ENCODE data around the gene NMRAL1. TPM values are rescaled to one million over a fixed set of nuclear protein-coding genes. Genes with fewer than 3 reads are reported as not detected.
A peak's percentile ranks its signal among the peaks of the same experiment; 100 is the strongest.

NMRAL1 gene
- total RNA-seq, 1 experiment from 2014 or later: 48.2 TPM

DNA sequence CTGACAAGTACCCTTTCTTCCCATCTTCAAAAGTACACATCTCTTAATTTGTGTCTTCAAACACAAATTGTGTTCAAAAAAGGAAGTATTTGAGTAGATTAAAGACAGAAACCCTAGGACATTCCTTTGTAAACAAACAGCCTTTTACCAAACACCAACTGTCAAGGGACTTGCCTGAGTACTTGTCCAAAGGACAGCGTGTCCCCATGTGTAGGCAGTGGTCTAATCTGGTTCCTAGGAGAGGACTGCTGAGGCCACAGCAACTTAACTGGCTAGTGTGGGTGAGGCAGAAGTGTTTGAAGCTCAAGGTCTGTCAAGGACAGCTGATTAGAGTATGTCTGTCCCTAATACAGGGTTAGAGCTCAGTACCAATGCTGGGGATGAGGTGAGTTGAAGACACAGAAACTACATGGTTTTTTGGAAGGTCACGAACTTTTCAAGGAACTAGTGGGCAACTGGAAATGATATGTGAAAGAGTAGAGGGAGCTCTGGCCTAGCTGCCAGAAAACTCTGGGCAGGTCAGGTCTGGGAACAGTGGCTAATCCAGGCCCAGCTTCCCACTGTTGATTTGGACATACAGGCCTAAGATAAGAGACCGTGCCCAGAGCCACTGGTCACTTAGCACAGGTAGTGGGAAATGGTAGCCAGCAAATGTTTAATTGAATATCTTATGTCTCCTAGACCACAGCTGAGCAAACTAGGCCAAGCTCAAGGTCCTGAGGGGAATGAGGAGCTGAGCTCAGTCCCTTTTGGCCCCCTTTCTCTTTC, 11.9 kb upstream of the NMRAL1 start:
- H3K9me3 ChIP-seq (ENCODE audit: low read length): no peaks in the 10 kb centered on the region
- peaks cover 70% of the 10 kb centered on the region for H3K79me2 ChIP-seq (ENCODE audit: low read length)
- no peak overlapping the region for H3K4me2 ChIP-seq (ENCODE audit: low read depth, low read length, poor library complexity, severe bottlenecking)
- no peak overlapping the region for H3K27ac ChIP-seq (ENCODE audit: low read length)
- no peak overlapping the region for H3K9ac ChIP-seq (ENCODE audit: low read length)
- H4K20me1 ChIP-seq (ENCODE audit: insufficient read depth, low read depth, low read length): no peaks in the 10 kb centered on the region
- no peak overlapping the region for H3K4me3 ChIP-seq (ENCODE audit: low read length)
- H3K9me2 ChIP-seq (replicated peaks; ENCODE audit: insufficient read depth, low read length): no peaks in the 10 kb centered on the region
- no peaks in the 10 kb centered on the region for H3K4me1 ChIP-seq (ENCODE audit: low read length)
- H2AFZ ChIP-seq (ENCODE audit: low read length): no peak overlapping the region
- peaks cover 4% of the 10 kb centered on the region; the same call in 1 of the 2 replicates for H3K36me3 ChIP-seq (ENCODE audit: insufficient read depth, low read length)
- no peak for DNase-seq
- no peaks in the 10 kb centered on the region for H3K27me3 ChIP-seq (ENCODE audit: low read length)

DNA sequence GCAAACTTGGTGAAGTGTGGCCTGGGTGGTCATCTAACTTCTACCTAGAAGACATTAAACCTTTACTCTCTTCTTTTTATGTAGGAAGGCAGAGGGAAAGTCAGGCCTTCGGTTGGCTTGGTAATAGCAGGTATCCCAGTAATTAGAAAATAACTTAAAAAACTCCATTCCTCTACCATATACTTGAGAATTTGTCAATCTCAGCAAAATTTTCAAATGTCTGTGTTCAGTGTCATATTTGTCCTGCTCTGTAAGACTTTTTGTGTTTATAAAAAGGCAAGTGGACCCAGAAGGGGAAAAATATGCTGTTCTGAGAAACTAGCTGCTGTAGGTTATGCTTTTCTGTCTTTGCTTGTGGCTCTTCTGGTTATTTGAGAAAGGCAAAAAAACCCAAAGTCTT, 7.5 kb upstream of the NMRAL1 start:
- Histone ChIP-seq H3K9ac (ENCODE audit: low read length) (no peak overlapping the region), H3K27me3 (ENCODE audit: low read length) (no peaks in the 10 kb centered on the region), H3K4me2 (ENCODE audit: low read depth, low read length, poor library complexity, severe bottlenecking) (no peak overlapping the region), H3K79me2 (ENCODE audit: low read length) (peaks cover 72% of the 10 kb centered on the region), H2AFZ (ENCODE audit: low read length) (no peak overlapping the region), H3K9me2 (replicated peaks; ENCODE audit: insufficient read depth, low read length) (no peaks in the 10 kb centered on the region), H3K4me3 (ENCODE audit: low read length) (no peak overlapping the region), H3K27ac (ENCODE audit: low read length) (no peak overlapping the region), H4K20me1 (ENCODE audit: insufficient read depth, low read depth, low read length) (no peaks in the 10 kb centered on the region), H3K36me3 (ENCODE audit: insufficient read depth, low read length) (peaks cover 4% of the 10 kb centered on the region; the same call in 1 of the 2 replicates), H3K4me1 (ENCODE audit: low read length) (peaks cover 10% of the 10 kb centered on the region), H3K9me3 (ENCODE audit: low read length) (no peaks in the 10 kb centered on the region)
- no peak for DNase-seq

GRCh38 chr16:4481526-4481925, 7.1 kb upstream of the NMRAL1 start:
- H3K36me3 ChIP-seq (ENCODE audit: insufficient read depth, low read length): peaks cover 4% of the 10 kb centered on the region; the same call in 1 of the 2 replicates
- no peak overlapping the region for H3K4me3 ChIP-seq (ENCODE audit: low read length)
- H3K27me3 ChIP-seq (ENCODE audit: low read length): no peaks in the 10 kb centered on the region
- H4K20me1 ChIP-seq (ENCODE audit: insufficient read depth, low read depth, low read length): no peaks in the 10 kb centered on the region
- no peak overlapping the region for H3K4me2 ChIP-seq (ENCODE audit: low read depth, low read length, poor library complexity, severe bottlenecking)
- H3K27ac ChIP-seq (ENCODE audit: low read length): no peak overlapping the region
- H3K79me2 ChIP-seq (ENCODE audit: low read length): peaks cover 72% of the 10 kb centered on the region
- H3K9me3 ChIP-seq (ENCODE audit: low read length): no peaks in the 10 kb centered on the region
- H3K9me2 ChIP-seq (replicated peaks; ENCODE audit: insufficient read depth, low read length): no peaks in the 10 kb centered on the region
- no peak overlapping the region for H3K9ac ChIP-seq (ENCODE audit: low read length)
- H3K4me1 ChIP-seq (ENCODE audit: low read length): peaks cover 10% of the 10 kb centered on the region
- H2AFZ ChIP-seq (ENCODE audit: low read length): no peak overlapping the region
- no peak for DNase-seq

- Histone ChIP-seq H3K79me2 (ENCODE audit: low read length) (peaks cover 75% of the 10 kb centered on the region), H3K4me3 (ENCODE audit: low read length) (peak overlapping the region; percentile 100), H3K9me3 (ENCODE audit: low read length) (no peaks in the 10 kb centered on the region), H3K9me2 (replicated peaks; ENCODE audit: insufficient read depth, low read length) (no peaks in the 10 kb centered on the region), H3K36me3 (ENCODE audit: insufficient read depth, low read length) (no peaks in the 10 kb centered on the region), H3K27ac (ENCODE audit: low read length) (no peak overlapping the region), H2AFZ (ENCODE audit: low read length) (no peak overlapping the region), H3K4me2 (ENCODE audit: low read depth, low read length, poor library complexity, severe bottlenecking) (peak overlapping the region; percentile 100), H3K27me3 (ENCODE audit: low read length) (no peaks in the 10 kb centered on the region), H3K4me1 (ENCODE audit: low read length) (peaks cover 34% of the 10 kb centered on the region), H4K20me1 (ENCODE audit: insufficient read depth, low read depth, low read length) (no peaks in the 10 kb centered on the region; the same call in 1 of the 2 replicates), H3K9ac (ENCODE audit: low read length) (peak overlapping the region; percentile 86)
- no peak for DNase-seq
These were observed 3.5 kb upstream of the NMRAL1 start for GRCh38 chr16:4477966-4478365.

GRCh38 chr16:4475880-4476788, 1.7 kb upstream of the NMRAL1 start, which contains the start of gene HMOX2:
TSS of gene HMOX2 (plus strand) at chr16:4476398. CDS start at chr16:4505525, 29,127 bp downstream.
- H3K27me3 ChIP-seq (ENCODE audit: low read length): no peaks in the 10 kb centered on the region
- peaks cover 64% of the 10 kb centered on the region for H3K79me2 ChIP-seq (ENCODE audit: low read length)
- H3K9me2 ChIP-seq (replicated peaks; ENCODE audit: insufficient read depth, low read length): no peaks in the 10 kb centered on the region
- H3K9ac ChIP-seq (ENCODE audit: low read length): peak within 1 kb of the TSS; percentile 86
- no peak within 1 kb of the TSS; the same call in 1 of the 2 replicates for H2AFZ ChIP-seq (ENCODE audit: low read length)
- no peaks in the 10 kb centered on the region for H3K9me3 ChIP-seq (ENCODE audit: low read length)
- H3K4me1 ChIP-seq (ENCODE audit: low read length): peaks cover 39% of the 10 kb centered on the region
- H3K4me2 ChIP-seq (ENCODE audit: low read depth, low read length, poor library complexity, severe bottlenecking): peak within 1 kb of the TSS; percentile 100
- DNase-seq: peak; percentile 98
- no peaks in the 10 kb centered on the region; the same call in 1 of the 2 replicates for H4K20me1 ChIP-seq (ENCODE audit: insufficient read depth, low read depth, low read length)
- peak within 1 kb of the TSS; percentile 89 for H3K27ac ChIP-seq (ENCODE audit: low read length)
- H3K4me3 ChIP-seq (ENCODE audit: low read length): peak within 1 kb of the TSS; percentile 100
- H3K36me3 ChIP-seq (ENCODE audit: insufficient read depth, low read length): no peaks in the 10 kb centered on the region

DNA sequence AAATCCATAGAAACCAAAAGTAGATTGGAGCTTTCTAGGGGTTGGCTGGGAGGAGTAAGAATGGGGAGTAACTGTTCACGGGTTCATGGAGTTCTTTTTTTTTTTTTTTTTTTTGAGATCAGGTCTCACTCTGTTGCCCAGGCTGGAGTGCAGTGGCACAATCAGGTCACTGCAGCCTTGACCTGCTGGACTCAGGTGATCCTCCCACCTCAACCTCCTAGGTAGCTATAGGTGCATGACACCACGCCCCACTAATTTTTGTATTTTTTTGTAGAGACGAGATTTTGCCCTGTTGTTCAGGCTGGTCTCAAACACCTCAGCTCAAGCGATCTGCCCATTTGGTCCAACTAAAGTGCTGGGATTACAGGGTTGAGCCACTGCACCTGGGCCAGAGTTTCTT, 1.5 kb downstream of the NMRAL1 start:
- Histone ChIP-seq H3K9ac (ENCODE audit: low read length) (peak overlapping the region; percentile 86; the same call in 1 of the 2 replicates), H3K27me3 (ENCODE audit: low read length) (no peaks in the 10 kb centered on the region), H3K9me3 (ENCODE audit: low read length) (no peaks in the 10 kb centered on the region), H3K4me2 (ENCODE audit: low read depth, low read length, poor library complexity, severe bottlenecking) (peak overlapping the region; percentile 100), H3K36me3 (ENCODE audit: insufficient read depth, low read length) (no peaks in the 10 kb centered on the region), H4K20me1 (ENCODE audit: insufficient read depth, low read depth, low read length) (no peaks in the 10 kb centered on the region; the same call in 1 of the 2 replicates), H3K27ac (ENCODE audit: low read length) (peak overlapping the region; percentile 89), H2AFZ (ENCODE audit: low read length) (no peak overlapping the region), H3K9me2 (replicated peaks; ENCODE audit: insufficient read depth, low read length) (no peaks in the 10 kb centered on the region), H3K4me1 (ENCODE audit: low read length) (peaks cover 35% of the 10 kb centered on the region), H3K79me2 (ENCODE audit: low read length) (peaks cover 36% of the 10 kb centered on the region), H3K4me3 (ENCODE audit: low read length) (peak overlapping the region; percentile 100)
- no peak for DNase-seq

- peaks cover under 1% of the 10 kb centered on the region; the same call in 1 of the 2 replicates for H3K36me3 ChIP-seq (ENCODE audit: insufficient read depth, low read length)
- no peak for DNase-seq
- no peak overlapping the region for H3K4me3 ChIP-seq (ENCODE audit: low read length)
- no peak overlapping the region for H2AFZ ChIP-seq (ENCODE audit: low read length)
- H3K9me2 ChIP-seq (replicated peaks; ENCODE audit: insufficient read depth, low read length): no peaks in the 10 kb centered on the region
- H4K20me1 ChIP-seq (ENCODE audit: insufficient read depth, low read depth, low read length): no peaks in the 10 kb centered on the region; the same call in 1 of the 2 replicates
- H3K9me3 ChIP-seq (ENCODE audit: low read length): no peaks in the 10 kb centered on the region
- peaks cover 26% of the 10 kb centered on the region for H3K79me2 ChIP-seq (ENCODE audit: low read length)
- no peak overlapping the region for H3K4me2 ChIP-seq (ENCODE audit: low read depth, low read length, poor library complexity, severe bottlenecking)
- H3K27ac ChIP-seq (ENCODE audit: low read length): no peak overlapping the region
- H3K4me1 ChIP-seq (ENCODE audit: low read length): peaks cover 29% of the 10 kb centered on the region
- H3K27me3 ChIP-seq (ENCODE audit: low read length): no peaks in the 10 kb centered on the region
- no peak overlapping the region for H3K9ac ChIP-seq (ENCODE audit: low read length)
These were observed 2.6 kb downstream of the NMRAL1 start for GRCh38 chr16:4471869-4472268.

GRCh38 chr16:4468972-4469371, 5.5 kb downstream of the NMRAL1 start:
- Histone ChIP-seq H3K27ac (ENCODE audit: low read length) (no peak overlapping the region), H3K9me2 (replicated peaks; ENCODE audit: insufficient read depth, low read length) (no peaks in the 10 kb centered on the region), H3K4me2 (ENCODE audit: low read depth, low read length, poor library complexity, severe bottlenecking) (no peak overlapping the region), H3K4me3 (ENCODE audit: low read length) (no peak overlapping the region), H3K27me3 (ENCODE audit: low read length) (no peaks in the 10 kb centered on the region), H3K36me3 (ENCODE audit: insufficient read depth, low read length) (peaks cover 11% of the 10 kb centered on the region), H3K9ac (ENCODE audit: low read length) (no peak overlapping the region), H3K79me2 (ENCODE audit: low read length) (peaks cover 17% of the 10 kb centered on the region), H2AFZ (ENCODE audit: low read length) (no peak overlapping the region), H4K20me1 (ENCODE audit: insufficient read depth, low read depth, low read length) (no peaks in the 10 kb centered on the region; the same call in 1 of the 2 replicates), H3K4me1 (ENCODE audit: low read length) (peaks cover 15% of the 10 kb centered on the region), H3K9me3 (ENCODE audit: low read length) (no peaks in the 10 kb centered on the region)
- DNase-seq: no peak
